GM18870 (cell line): Measurements from ENCODE around the gene CPEB1.
"Not testable (repeated sequence)": the region's sequence is repeated elsewhere in the genome, so short reads cannot be mapped to it uniquely, and the experiment has no call there.

Experiments used
- ATAC-seq: cut with Tn5 transposase; IDR thresholded peaks from one replicate; pipeline ENCODE4 v1.9.1; 2021; ENCODE audit warnings: moderate library complexity; ENCODE audit not compliant: unreplicated experiment

The CPEB1 gene

DNA sequence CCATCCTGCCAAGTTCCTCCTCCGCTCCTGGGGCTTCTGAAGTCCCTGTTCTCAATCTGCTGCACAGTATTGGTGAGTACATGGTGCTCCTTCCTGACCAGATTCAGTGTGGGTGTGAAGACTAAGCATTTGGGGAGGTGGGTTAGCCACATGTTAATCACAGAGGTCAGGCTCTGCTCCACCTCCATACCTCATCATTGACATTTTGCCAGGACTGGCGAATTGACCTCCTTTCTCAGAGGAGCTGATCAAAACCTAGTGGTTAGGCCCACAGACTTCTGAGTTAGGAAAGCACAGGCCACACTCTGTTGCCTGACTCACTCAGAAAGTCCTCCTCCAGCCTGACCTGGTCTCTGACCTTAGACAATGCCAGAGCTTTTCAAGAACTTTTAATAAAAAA is 98.5 kb downstream of the CPEB1 start:
- no peak for ATAC-seq

- ATAC-seq = no peak
Measured at GRCh38 chr15:82545478-82545877, 101.7 kb downstream of the CPEB1 start.

DNA sequence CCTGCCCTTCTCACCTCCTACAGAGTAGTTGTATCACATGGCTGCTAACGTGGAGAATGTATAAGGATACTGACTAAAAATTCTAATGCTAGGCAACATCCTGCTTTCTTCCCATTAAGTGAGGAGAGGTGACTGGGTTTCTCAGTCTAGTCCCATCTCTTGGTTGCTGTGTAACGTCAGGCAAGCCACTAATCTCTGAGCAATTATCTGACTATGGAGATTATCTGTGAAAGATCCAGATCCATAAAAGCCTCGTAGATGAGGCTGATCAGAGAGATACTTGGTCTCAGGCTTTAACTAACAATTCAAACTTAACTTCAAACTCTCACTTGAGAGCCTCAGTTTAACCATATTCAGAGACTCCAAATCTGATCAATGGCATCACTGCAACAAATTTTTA is 102.2 kb downstream of the CPEB1 start:
- no peak for ATAC-seq

DNA sequence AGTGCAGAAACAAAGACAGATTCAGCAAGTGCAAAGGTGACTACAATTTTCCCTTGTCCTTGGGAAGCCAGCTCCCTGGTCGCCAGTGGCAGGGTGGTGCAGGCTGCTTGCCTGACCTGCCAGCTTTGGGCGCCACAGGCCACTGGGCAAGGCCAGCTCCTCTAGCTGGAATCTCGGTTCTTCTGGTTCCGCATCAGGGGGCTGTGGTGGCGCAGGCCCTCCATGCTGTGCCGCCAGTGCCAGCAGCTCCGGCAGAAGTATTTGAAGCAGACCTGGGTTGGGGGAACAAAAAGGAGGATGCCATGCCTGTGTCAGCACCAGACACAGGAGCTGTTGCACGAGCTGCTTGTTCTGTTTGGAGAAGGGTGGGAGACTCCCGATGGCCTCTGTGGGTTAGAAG is 102.7 kb downstream of the CPEB1 start:
- ATAC-seq = no peak

- no peak for ATAC-seq
Measured at GRCh38 chr15:82543160-82543559, 104.0 kb downstream of the CPEB1 start.

DNA sequence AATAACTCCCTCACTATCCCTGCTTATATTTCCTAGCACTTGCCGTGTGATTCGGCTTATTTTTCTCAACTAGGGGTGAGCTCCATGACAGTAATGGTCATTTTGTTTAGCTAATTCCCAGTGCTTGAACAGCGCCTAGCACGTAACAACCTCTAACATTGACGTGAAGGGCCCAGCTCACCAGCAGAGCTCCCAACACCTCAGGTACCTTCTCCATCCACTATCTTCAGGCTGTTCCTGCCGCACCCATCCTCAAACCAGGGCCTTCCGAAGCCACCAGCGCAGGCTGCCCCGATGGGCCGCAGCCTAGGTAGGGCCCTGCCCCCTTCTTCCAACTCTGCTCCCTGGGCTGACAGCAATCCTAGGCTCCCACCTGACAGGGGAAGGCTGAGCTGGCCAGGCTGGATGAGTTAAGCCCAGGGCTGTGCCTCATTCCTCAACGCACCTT is 106.2 kb downstream of the CPEB1 start:
- ATAC-seq = no peak

GRCh38 chr15:82540055-82540983 is 106.8 kb downstream of the CPEB1 start, which contains the start of gene RPS17:
RPS17 (minus strand) TSS chr15:82540457; CDS start chr15:82540428, 29 bp downstream.
- ATAC-seq = peak; percentile 75

DNA sequence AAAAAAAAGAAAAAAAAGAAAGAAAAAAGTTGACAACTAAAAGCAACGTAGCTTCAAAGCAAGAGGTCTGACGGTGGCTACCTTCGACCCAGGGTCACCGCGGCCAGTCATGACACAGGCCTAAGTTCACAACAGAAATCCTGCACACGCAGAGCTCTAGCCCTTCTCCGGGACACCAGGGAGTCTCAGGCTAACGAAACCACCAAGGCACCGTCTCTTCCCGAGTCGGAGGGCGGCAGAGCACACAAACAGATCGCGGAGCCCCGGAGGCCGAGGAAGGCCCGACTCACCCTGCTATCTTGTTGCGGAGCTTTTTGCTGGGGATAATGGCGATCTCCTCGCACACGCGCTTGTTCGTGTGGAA is 107.5 kb downstream of the CPEB1 start:
- ATAC-seq = no peak

DNA sequence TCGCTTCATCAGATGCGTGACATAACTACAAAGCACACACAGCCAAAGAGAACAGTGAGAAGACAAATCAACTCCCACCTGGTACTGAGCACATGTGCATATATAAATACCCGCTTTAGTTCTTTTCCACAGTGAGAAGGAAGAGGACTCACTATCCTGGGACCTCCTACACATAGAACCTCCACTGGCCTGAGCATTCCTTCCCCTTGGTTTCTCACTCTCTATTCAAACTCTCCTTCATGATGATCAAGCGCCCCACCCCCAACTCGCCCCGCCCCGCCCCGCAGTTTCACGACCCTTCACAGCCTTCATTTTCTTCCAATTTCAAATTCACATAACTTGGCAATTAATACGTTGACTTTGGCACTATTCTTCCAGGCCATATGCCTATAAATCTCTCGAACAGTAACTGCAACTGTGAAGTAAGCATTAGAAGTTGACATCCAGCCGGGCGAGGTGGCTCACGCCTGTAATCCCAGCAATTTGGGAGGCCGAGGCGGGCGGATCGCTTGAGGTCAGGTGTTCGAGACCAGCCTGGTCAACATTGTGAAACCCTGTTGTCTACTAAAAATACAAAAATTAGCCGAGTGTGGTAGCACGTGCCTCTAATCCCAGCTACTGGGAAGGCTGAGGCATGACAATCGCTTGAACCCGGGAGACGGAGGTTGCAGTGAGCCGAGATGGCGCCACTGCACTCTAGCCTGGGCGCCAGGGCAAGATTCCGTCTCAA is 108.0 kb downstream of the CPEB1 start:
- ATAC-seq = no peak

DNA sequence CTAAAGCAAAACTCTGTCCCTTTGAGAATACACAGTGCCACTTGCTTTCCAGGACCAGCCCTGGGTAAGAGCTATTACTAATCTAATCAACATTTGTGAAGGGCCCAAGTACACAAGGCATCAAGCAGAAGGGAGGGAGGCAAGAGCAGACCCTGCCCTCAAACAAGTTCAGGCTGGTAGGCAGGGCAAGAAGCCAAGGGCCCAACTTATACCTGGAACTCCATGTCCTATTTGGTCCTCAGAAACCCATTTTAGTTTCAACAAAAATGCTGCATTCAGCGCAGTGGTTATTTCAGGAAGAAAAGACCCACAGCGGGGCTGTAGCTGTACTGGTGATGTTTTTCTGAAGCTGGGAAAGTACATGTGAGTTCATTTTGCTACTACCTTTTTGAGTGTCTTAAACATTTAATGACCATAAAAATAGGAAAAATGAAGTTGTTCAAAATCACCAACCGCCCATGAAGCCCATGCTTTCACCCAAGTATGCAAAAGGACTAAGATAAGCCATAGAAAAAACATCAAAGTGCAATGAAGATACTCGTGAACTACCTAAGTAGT is 109.7 kb downstream of the CPEB1 start:
- no peak for ATAC-seq

- no peak for ATAC-seq
Measured at GRCh38 chr15:82536409-82537350, 110.5 kb downstream of the CPEB1 start.

GRCh38 chr15:82535566-82536408 is 111.4 kb downstream of the CPEB1 start:
- ATAC-seq = no peak

GRCh38 chr15:82535151-82535550 is 112.0 kb downstream of the CPEB1 start:
- not testable (repeated sequence) for ATAC-seq

- ATAC-seq = not testable (repeated sequence)
Measured at GRCh38 chr15:82534457-82534861, 112.7 kb downstream of the CPEB1 start.

- no peak for ATAC-seq
Measured at GRCh38 chr15:82533801-82534200, 113.4 kb downstream of the CPEB1 start.

GRCh38 chr15:82532991-82533481 is 114.1 kb downstream of the CPEB1 start:
- ATAC-seq = no peak

DNA sequence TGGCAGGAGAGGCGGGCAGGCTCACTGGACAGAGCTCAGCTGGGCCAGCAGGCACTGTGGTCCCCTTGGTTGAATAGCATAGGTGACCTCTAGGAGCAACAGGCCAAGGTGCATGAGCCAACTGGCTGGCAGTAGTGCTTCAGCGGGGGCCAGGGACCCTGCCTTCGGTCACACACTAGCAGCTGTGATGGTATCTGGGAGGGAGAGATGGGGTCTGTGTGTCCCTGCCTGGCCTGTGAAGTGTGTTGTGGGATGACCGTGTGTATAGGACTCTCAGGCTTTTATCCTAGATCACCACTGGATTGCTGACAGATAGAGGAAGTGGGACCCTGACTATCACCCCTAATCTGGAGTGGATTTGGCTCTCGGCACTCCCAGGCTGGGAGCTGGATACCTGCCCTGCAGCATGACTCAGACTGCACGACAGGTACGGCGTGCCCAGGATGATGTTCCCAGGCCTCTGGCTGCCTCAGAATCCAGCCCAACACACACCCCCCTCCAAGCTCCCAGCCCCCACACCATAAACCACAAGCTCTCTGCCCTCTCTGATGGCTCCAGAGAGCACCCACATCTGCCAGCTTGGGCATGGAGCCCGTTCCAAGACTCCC is 114.7 kb downstream of the CPEB1 start:
- ATAC-seq = no peak

DNA sequence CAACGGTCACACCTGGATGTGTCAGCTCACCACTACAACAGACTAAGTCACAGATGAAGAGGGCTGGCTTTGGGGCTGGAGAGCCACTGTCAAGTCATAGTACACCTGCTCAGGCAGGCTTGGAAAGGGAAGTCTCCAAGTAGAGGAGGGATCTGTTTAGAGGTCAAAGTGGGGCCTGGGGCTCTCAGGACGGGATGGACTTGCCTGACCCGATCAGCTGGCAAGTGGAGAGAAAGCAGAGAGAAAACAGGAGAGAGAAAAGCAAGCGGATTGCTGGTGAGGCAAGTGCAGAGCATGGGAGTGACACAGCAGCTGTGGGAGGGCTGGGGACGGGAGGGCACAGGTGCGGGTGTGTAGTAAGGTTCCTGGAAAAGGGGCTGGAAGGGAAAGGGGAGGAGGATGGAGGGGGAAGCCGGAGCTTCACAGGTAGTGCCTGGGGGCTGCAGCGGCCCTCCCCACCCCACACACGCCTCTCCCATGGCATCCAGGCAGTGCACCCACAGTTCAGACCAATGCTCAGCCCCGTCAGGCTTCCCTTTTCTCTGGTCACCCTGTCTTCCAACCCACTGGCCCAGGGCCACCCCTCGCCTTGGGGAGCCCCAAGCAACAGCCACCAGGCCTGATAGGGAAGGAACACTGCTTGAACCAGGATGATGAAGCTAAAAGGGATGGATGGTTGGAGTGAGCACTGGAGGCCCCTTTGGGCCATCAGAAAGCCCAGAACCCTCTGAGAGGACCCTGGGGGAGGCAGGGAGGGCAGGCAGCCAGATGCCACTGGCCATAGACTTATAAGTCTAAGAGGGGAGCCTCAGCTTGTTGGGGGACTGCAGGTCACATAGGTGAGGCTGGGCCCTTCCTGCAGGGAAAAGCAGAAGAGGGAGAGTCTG is 115.4 kb downstream of the CPEB1 start:
- no peak for ATAC-seq
